HCT116 (cell line): ENCODE measurements around the gene HUNK. TPM values are rescaled to one million over a fixed set of nuclear protein-coding genes. Genes with fewer than 3 reads are reported as not detected.

Source experiments
- ATAC-seq: fragments of 200-7000 bp; cut with Tn5 transposase; 2 replicates; pipeline ENCODE4 v1.9.1; 2020; ENCODE audit warnings: mild to moderate bottlenecking, moderate library complexity
- BruUV-seq: library from RNA; stranded (reverse); fragments of 400-500 nt; replicated peaks from 2 replicates; lab custom pipeline; 2021; lab: Mats Ljungman, UMichigan
- CTCF ChIA-PET: fragments of 300-600 bp; sonication (Branson Sonifier 250); formaldehyde crosslinking; loops from one replicate; lab custom pipeline; 2021; ENCODE audit warnings: antibody characterized with exemption; lab: Charles Lee
- POLR2A ChIA-PET: fragments of 300-600, 350-600 bp; sonication (Branson Sonifier 250); formaldehyde crosslinking; loops from one replicate; lab custom pipeline; 2021; ENCODE audit warnings: antibody characterized with exemption; lab: Charles Lee
- RAD21 ChIA-PET, 2 experiments: fragments of 300-600 bp; sonication (Branson Sonifier 250); formaldehyde crosslinking; loops; one replicate each; lab custom pipeline; 2023; ENCODE audit warnings: low total read pairs in 2 of 2; ENCODE audit not compliant: uncharacterized antibody in 2 of 2, unreplicated experiment in 2 of 2, low non-redundant PET in 1 of 2; lab: Charles Lee
- DNase-seq: peaks from one replicate; pipeline ENCODE4 v3.0.0-alpha.2; 2010; ENCODE audit warnings: low read depth, low spot score
- H2AFZ ChIP-seq: fragments of 200-600 bp; shearing (Covaris generic), sonication (generic); 2 replicates; pipeline ENCODE4 v1.6.1; 2017; ENCODE audit warnings: low read depth, mixed run types, mixed read lengths, antibody characterized with exemption, low read length; ENCODE audit not compliant: poor library complexity, severe bottlenecking
- H3K27ac ChIP-seq: 2 replicates; pipeline ENCODE4 v1.5.1; 2012; ENCODE audit warnings: low read depth, low read length
- H3K27me3 ChIP-seq: fragments of 200-600 bp; sonication (generic); 2 replicates; pipeline ENCODE4 v1.6.1; 2016; ENCODE audit warnings: mixed run types, low read length, mixed read lengths; ENCODE audit not compliant: insufficient read depth
- H3K36me3 ChIP-seq, 2 experiments: fragments of 200-500 bp in 1 of 2; fragments of 200-600 bp in 1 of 2; sonication (Bioruptor generic) in 1 of 2; sonication (generic) in 1 of 2; 2 replicates each; pipeline versions ENCODE4 v1.5.1 to v1.6.1; 2014 to 2016; ENCODE audit warnings: low read length in 2 of 2, inconsistent platforms in 1 of 2, mixed read lengths in 1 of 2, mixed run types in 1 of 2; ENCODE audit not compliant: insufficient read depth in 2 of 2, control insufficient read depth in 1 of 2
- H3K4me1 ChIP-seq, 2 experiments: fragments of 200-600 bp in 1 of 2; sonication (generic) in 1 of 2; 2 replicates each; pipeline versions ENCODE4 v1.5.1 to v1.6.1; 2012 to 2017; ENCODE audit warnings: low read length in 2 of 2, inconsistent platforms in 1 of 2, mild to moderate bottlenecking in 1 of 2, mixed read lengths in 1 of 2, mixed run types in 1 of 2, moderate library complexity in 1 of 2; ENCODE audit not compliant: insufficient read depth in 2 of 2, control insufficient read depth in 1 of 2
- H3K4me2 ChIP-seq: fragments of 200-600 bp; sonication (generic); 2 replicates; pipeline ENCODE4 v1.6.1; 2017; ENCODE audit warnings: mixed run types, low read length, mixed read lengths
- H3K4me3 ChIP-seq, 2 experiments: fragments of 200-600 bp in 1 of 2; sonication (generic) in 1 of 2; replicated peaks in 1 of 2; 2 replicates each; pipeline ENCODE4 v1.5.1; 2011 to 2016; ENCODE audit warnings: low read length in 2 of 2, control low read depth in 1 of 2, low read depth in 1 of 2, mild to moderate bottlenecking in 1 of 2, mixed read lengths in 1 of 2, mixed run types in 1 of 2
- H3K79me2 ChIP-seq: fragments of 200-600 bp; sonication (generic); 2 replicates; pipeline ENCODE4 v1.6.1; 2017; ENCODE audit warnings: mild to moderate bottlenecking, mixed run types, low read length, moderate library complexity, mixed read lengths; ENCODE audit not compliant: insufficient read depth
- H3K9ac ChIP-seq: fragments of 200-600 bp; sonication (generic); 2 replicates; pipeline ENCODE4 v1.6.1; 2016; ENCODE audit warnings: low read length, mixed read lengths
- H3K9me2 ChIP-seq: fragments of 200-600 bp; sonication (generic), shearing (Covaris generic); 2 replicates; pipeline ENCODE4 v1.6.1; 2017; ENCODE audit warnings: mixed run types, mild to moderate bottlenecking, moderate library complexity; ENCODE audit not compliant: insufficient read depth
- H3K9me3 ChIP-seq, 2 experiments: fragments of 200-500 bp in 1 of 2; fragments of 200-600 bp in 1 of 2; sonication (Bioruptor generic) in 1 of 2; sonication (generic) in 1 of 2; 2 replicates each; pipeline ENCODE4 v1.6.1; 2014 to 2017; ENCODE audit warnings: low read length in 2 of 2, mixed read lengths in 2 of 2, inconsistent platforms in 1 of 2, low read depth in 1 of 2, mild to moderate bottlenecking in 1 of 2, mixed run types in 1 of 2, moderate library complexity in 1 of 2; ENCODE audit not compliant: control insufficient read depth in 1 of 2, insufficient read depth in 1 of 2
- H4K20me1 ChIP-seq: fragments of 200-600 bp; sonication (generic), shearing (Covaris generic); 2 replicates; pipeline ENCODE4 v1.6.1; 2017; ENCODE audit warnings: mixed run types, mild to moderate bottlenecking, moderate library complexity; ENCODE audit not compliant: insufficient read depth
- ATF3 ChIP-seq: IDR thresholded peaks from 2 replicates; pipeline ENCODE4 v1.6.1; 2012
- CEBPB ChIP-seq: IDR thresholded peaks from 2 replicates; pipeline ENCODE4 v1.6.1; 2012; ENCODE audit warnings: low read depth
- CTCF ChIP-seq, 3 experiments: fragments of 200-600 bp in 1 of 3; sonication (generic) in 1 of 3; IDR thresholded peaks in 2 of 3; conservative IDR thresholded peaks in 1 of 3; 2 replicates each; pipeline ENCODE4 v1.5.1; 2012 to 2017; ENCODE audit warnings: low read depth in 2 of 3, low read length in 2 of 3, antibody characterized with exemption in 1 of 3, borderline replicate concordance in 1 of 3, control low read depth in 1 of 3, mild to moderate bottlenecking in 1 of 3, mixed read lengths in 1 of 3, mixed run types in 1 of 3, moderate library complexity in 1 of 3; ENCODE audit not compliant: insufficient read depth in 1 of 3
- EGR1 ChIP-seq: IDR thresholded peaks from 2 replicates; pipeline ENCODE4 v1.6.1; 2012; ENCODE audit warnings: low read depth
- EZH2 ChIP-seq: fragments of 200-600 bp; sonication (generic); IDR thresholded peaks from 2 replicates; pipeline ENCODE4 v1.6.1; 2017; ENCODE audit warnings: antibody characterized with exemption, mixed run types
- EZH2phosphoT487 ChIP-seq: fragments of 200-600 bp; IDR thresholded peaks from 2 replicates; pipeline ENCODE4 v1.6.1; 2018; ENCODE audit warnings: antibody characterized with exemption, borderline replicate concordance
- FOSL1 ChIP-seq: IDR thresholded peaks from 2 replicates; pipeline ENCODE4 v1.6.1; 2012; ENCODE audit warnings: low read depth
- JUND ChIP-seq: IDR thresholded peaks from 2 replicates; pipeline ENCODE4 v1.6.1; 2012
- MAX ChIP-seq: IDR thresholded peaks from 2 replicates; pipeline ENCODE4 v1.6.1; 2012
- POLR2A ChIP-seq: IDR thresholded peaks from 2 replicates; pipeline ENCODE4 v1.7.0; 2011; ENCODE audit warnings: borderline replicate concordance; ENCODE audit not compliant: insufficient read depth, insufficient read length; ENCODE audit errors: extremely low read depth
- POLR2AphosphoS5 ChIP-seq: IDR thresholded peaks from 2 replicates; pipeline ENCODE4 v1.6.1; 2011; ENCODE audit warnings: mild to moderate bottlenecking, low read depth, low read length, moderate library complexity
- RAD21 ChIP-seq: IDR thresholded peaks from 2 replicates; pipeline ENCODE4 v1.6.1; 2012; ENCODE audit warnings: low read depth, mild to moderate bottlenecking
- SIN3A ChIP-seq: IDR thresholded peaks from 2 replicates; pipeline ENCODE4 v1.6.1; 2012; ENCODE audit warnings: low read depth
- SP1 ChIP-seq: IDR thresholded peaks from 2 replicates; pipeline ENCODE4 v1.6.1; 2012; ENCODE audit warnings: low read depth
- SRF ChIP-seq: IDR thresholded peaks from 2 replicates; pipeline ENCODE4 v1.6.1; 2012; ENCODE audit warnings: low read depth
- TCF7L2 ChIP-seq: IDR thresholded peaks from 2 replicates; pipeline ENCODE4 v1.7.0; 2011; ENCODE audit warnings: borderline replicate concordance, inconsistent platforms; ENCODE audit not compliant: insufficient read depth, insufficient read length; ENCODE audit errors: extremely low read depth
- ZBTB33 ChIP-seq: IDR thresholded peaks from 2 replicates; pipeline ENCODE4 v1.6.1; 2011; ENCODE audit warnings: mild to moderate bottlenecking, low read length, moderate library complexity; ENCODE audit not compliant: insufficient replicate concordance; ENCODE audit errors: extremely low read depth
- ZFX ChIP-seq: fragments of 450-650 bp; IDR thresholded peaks from 2 replicates; pipeline ENCODE4 v1.6.1; 2017
- ZNF274 ChIP-seq: fragments of 200-500 bp; sonication (Bioruptor generic); IDR thresholded peaks from 2 replicates; pipeline ENCODE4 v1.6.1; 2014; ENCODE audit warnings: mild to moderate bottlenecking, low read depth, low read length, inconsistent platforms
- intact Hi-C: fragments of 100-400 bp; cut with micrococcal nuclease; formaldehyde crosslinking; loops from 2 replicates; pipeline ENCODE4 v1.10.0; 2022
- total RNA-seq: library from RNA; stranded (reverse); gene quantifications from one replicate; pipeline ENCODE4 v1.2.1, GENCODE V29; 2021; ENCODE audit not compliant: unreplicated experiment

Gene HUNK
- total RNA-seq, 1 experiment from 2014 or later, result not detected

DNA sequence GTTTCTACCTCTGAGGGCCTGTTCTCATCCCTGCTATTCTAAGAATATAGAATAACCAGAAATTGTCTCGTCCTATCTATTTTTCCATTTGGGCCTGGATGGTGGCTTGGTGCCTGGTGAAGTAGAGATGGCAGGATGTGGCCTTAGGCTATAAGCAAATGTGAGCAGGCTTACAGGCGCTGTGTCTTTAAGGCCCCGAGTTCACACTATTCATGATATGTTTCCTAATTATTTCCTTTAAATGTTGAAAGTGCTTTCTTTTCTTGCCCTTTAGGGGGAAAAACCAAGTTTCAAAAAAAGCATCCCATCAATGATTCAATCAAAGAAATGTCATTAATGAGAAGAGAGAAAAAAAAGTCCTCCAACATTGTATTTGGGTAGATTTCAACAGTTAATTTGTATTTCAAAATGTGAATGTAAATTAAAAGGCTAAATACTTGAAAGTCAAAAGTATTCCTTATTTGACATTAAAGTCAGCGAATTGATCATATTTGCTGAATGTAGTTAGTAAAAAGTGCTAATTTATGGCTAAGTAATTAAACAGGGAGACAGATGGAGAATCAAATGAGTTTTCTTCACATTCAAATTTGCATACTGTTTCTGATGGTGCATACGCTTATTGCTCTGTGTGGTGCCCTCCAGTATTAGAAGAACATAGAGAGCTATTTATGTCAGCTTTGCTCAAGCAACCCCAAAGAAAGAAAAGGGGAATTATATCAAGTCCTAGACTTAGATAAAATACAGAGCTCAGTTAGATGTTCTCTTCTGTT is 34.0 kb upstream of the HUNK start:
- peaks cover 39% of the 10 kb centered on the region for H3K27me3 ChIP-seq
- DNase-seq (no peak), ATAC-seq (no peak)
- no peak overlapping the region for H3K27ac ChIP-seq
- H3K4me1 ChIP-seq, result no peaks in the 10 kb centered on the region
- TF ChIP-seq TCF7L2 (no peak), CEBPB (no peak), ATF3 (no peak), POLR2A (no peak), JUND (no peak), POLR2AphosphoS5 (no peak), MAX (no peak), ZNF274 (no peak), RAD21 (no peak), EZH2phosphoT487 (no peak), ZFX (no peak), ZBTB33 (no peak), SIN3A (no peak), EGR1 (no peak), CTCF (IDR thresholded peaks at IDR 0.05 in 2 of 3, conservative IDR thresholded peaks at IDR 0.05 in 1 of 3; ENCODE audit: borderline replicate concordance in 1 of 3, insufficient read depth in 1 of 3, low read depth in 2 of 3, low read length in 2 of 3) (no peak), SP1 (no peak), SRF (no peak), FOSL1 (no peak), EZH2 (no peak)
- H3K4me3 ChIP-seq, result no peak overlapping the region
- H3K9me3 ChIP-seq, result no peaks in the 10 kb centered on the region
- no peaks in the 10 kb centered on the region for H4K20me1 ChIP-seq
- no peaks in the 10 kb centered on the region for H3K36me3 ChIP-seq
- ChIA-PET CTCF (no interaction called here), RAD21 (no interaction called here), POLR2A (no interaction called here)
- H3K4me2 ChIP-seq, result no peak overlapping the region
- no TSS peak for BruUV-seq
- H2AFZ ChIP-seq, result no peak overlapping the region
- H3K9ac ChIP-seq, result no peak overlapping the region
- no peaks in the 10 kb centered on the region for H3K9me2 ChIP-seq
- no peaks in the 10 kb centered on the region for H3K79me2 ChIP-seq
- intact Hi-C loops, result no loop called here
